Spleen (tissue), 11 donors: ENCODE data around the gene HELT. TPM values are rescaled to one million over a fixed set of nuclear protein-coding genes. Genes with fewer than 3 reads are reported as not detected.

Experiments used
- DNase-seq: peaks from one replicate; pipeline ENCODE4 v3.0.0-alpha.2; 2020
- H3K27ac ChIP-seq, 8 donors: fragments of 200-600 bp; sonication (generic) in 7 of 8; 1 replicate in 4 of 8; 2 replicates in 4 of 8; pipeline versions ENCODE4 v1.5.0 to v1.8.0; 2016 to 2021; ENCODE audit warnings: inconsistent platforms in 4 of 8, mild to moderate bottlenecking in 4 of 8, moderate library complexity in 1 of 8
- H3K27me3 ChIP-seq, 7 donors: fragments of 200-600 bp; sonication (generic) in 6 of 7; replicated peaks in 1 of 7; 1 replicate in 4 of 7; 2 replicates in 3 of 7; pipeline versions ENCODE4 v1.5.0 to v1.8.0; 2016 to 2021; ENCODE audit warnings: inconsistent platforms in 3 of 7, mild to moderate bottlenecking in 1 of 7
- H3K36me3 ChIP-seq, 6 donors: fragments of 200-600 bp; sonication (generic) in 5 of 6; 1 replicate in 4 of 6; 2 replicates in 2 of 6; pipeline versions ENCODE4 v1.5.0 to v1.8.0; 2016 to 2021; ENCODE audit warnings: inconsistent platforms in 2 of 6
- H3K4me1 ChIP-seq, 6 donors: fragments of 200-600 bp; sonication (generic) in 5 of 6; 1 replicate in 3 of 6; 2 replicates in 3 of 6; pipeline versions ENCODE4 v1.5.0 to v1.8.0; 2016 to 2021; ENCODE audit warnings: inconsistent platforms in 3 of 6
- H3K4me3 ChIP-seq, 8 donors: fragments of 200-600 bp; sonication (generic) in 7 of 8; 1 replicate in 4 of 8; 2 replicates in 4 of 8; pipeline versions ENCODE4 v1.5.0 to v1.8.0; 2016 to 2021; ENCODE audit warnings: inconsistent platforms in 4 of 8, mild to moderate bottlenecking in 4 of 8, moderate library complexity in 2 of 8
- H3K9me3 ChIP-seq, 8 donors: fragments of 200-600 bp; sonication (generic) in 7 of 8; 1 replicate in 4 of 8; 2 replicates in 4 of 8; pipeline versions ENCODE4 v1.5.0 to v1.8.0; 2016 to 2021; ENCODE audit warnings: inconsistent platforms in 4 of 8
- CTCF ChIP-seq, 11 experiments: fragments of 200-600 bp in 7 of 11; fragments of 450-650 bp in 4 of 11; sonication (generic) in 4 of 11; IDR thresholded peaks in 8 of 11; conservative IDR thresholded peaks in 3 of 11; 1 replicate in 7 of 11; 2 replicates in 4 of 11; pipeline versions ENCODE4 v1.4.0 to v1.8.0; 2016 to 2021; ENCODE audit warnings: antibody characterized with exemption in 11 of 11, inconsistent platforms in 4 of 11, mild to moderate bottlenecking in 1 of 11
- POLR2A ChIP-seq, 3 donors: fragments of 450-650 bp; IDR thresholded peaks; one replicate each; pipeline ENCODE4 v1.5.1; 2017; ENCODE audit warnings: antibody characterized with exemption in 3 of 3, mild to moderate bottlenecking in 1 of 3
- POLR2AphosphoS5 ChIP-seq, 3 donors: sonication (generic); formaldehyde crosslinking; IDR thresholded peaks; one replicate each; pipeline ENCODE4 v1.5.1; 2017; ENCODE audit warnings: antibody characterized with exemption in 3 of 3
- WGBS, 5 donors: extraction: QIAGEN DNeasy Blood & Tissue Kit in 3 of 5; methylation state at CpG; one replicate each; pipeline versions ENCODE4 v1.1.5 to v1.1.7; 2013 to 2018; 5-methylcytosine and 5-hydroxymethylcytosine counted together
- intact Hi-C: fragments of 100-400 bp; cut with DNase I; formaldehyde crosslinking; loops from one replicate; pipeline ENCODE4 v1.15.0; 2023; ENCODE audit warnings: low total_unique reads
- polyA plus RNA-seq, 3 donors: library from polyadenylated mRNA; stranded (reverse); fragments of 200-250 nt; gene quantifications; one replicate each; pipeline ENCODE4 v1.2.1, GENCODE V29; 2013
- total RNA-seq, 7 donors: library from RNA; depleted of rRNA in 3 of 7; stranded (reverse); fragments of >200 nt in 3 of 7; fragmentation: NEBNext Ultra II Directional in 4 of 7; extraction: Animal tissue kit (Norgen Biotek cat#: 25700) in 4 of 7; gene quantifications; one replicate each; pipeline versions ENCODE4 v1.1.0 to v1.2.1, GENCODE V29; 2016 to 2021
- donor health status: healthy with polysubstance abuse.
- donor health status: DM: no; HTN: no; CAD: no; lungs with moderate emphysema.
- donor health status: DM: no; HTN: no; CAD: no.
- donor health status: Bipolar disorder and iron deficiency.
- donor health status: healthy.
- donor health status: DM: no; HTN: no; CAD: no.
- donor health status: DM: yes; HTN: yes; CAD: no.

HELT gene
- total and polyA plus RNA-seq, 10 donors: 0.20 to 0.26 TPM; not detected in 8

GRCh38 chr4:185013417-185014125, 4.7 kb upstream of the HELT start:
- Histone ChIP-seq H3K9me3 (no peaks in the 10 kb centered on the region), H3K27ac (no peak overlapping the region), H3K27me3 (peaks cover 9 to 100% (median 65%) of the 10 kb centered on the region in 7 donors), H3K4me3 (no peak overlapping the region), H3K36me3 (no peaks in the 10 kb centered on the region), H3K4me1 (peaks cover 0 to 34% (median 19%) of the 10 kb centered on the region in 6 donors)
- intact Hi-C loops: no loop called here
- DNase-seq: no peak
- TF ChIP-seq POLR2A (IDR thresholded peaks at IDR 0.05) (no peak), POLR2AphosphoS5 (IDR thresholded peaks at IDR 0.05) (no peak), CTCF (IDR thresholded peaks at IDR 0.05 in 8 of 11, conservative IDR thresholded peaks at IDR 0.05 in 3 of 11) (no peak)
- 31 to 46% (median 36%) methylated on average over 15 to 16 of the region's 16 CpGs for WGBS, 5 donors

- WGBS, 5 donors: 54 to 71% (median 56%) methylated on average over 5 of the region's 5 CpGs
- Histone ChIP-seq H3K27ac (no peak overlapping the region), H3K4me1 (peaks cover 2 to 50% (median 33%) of the 10 kb centered on the region in 6 donors), H3K4me3 (no peak overlapping the region), H3K36me3 (no peaks in the 10 kb centered on the region), H3K9me3 (no peaks in the 10 kb centered on the region), H3K27me3 (peaks cover 10 to 100% (median 80%) of the 10 kb centered on the region in 7 donors)
- intact Hi-C loops: no loop called here
- TF ChIP-seq POLR2A (IDR thresholded peaks at IDR 0.05) (no peak), CTCF (IDR thresholded peaks at IDR 0.05 in 8 of 11, conservative IDR thresholded peaks at IDR 0.05 in 3 of 11) (no peak), POLR2AphosphoS5 (IDR thresholded peaks at IDR 0.05) (no peak)
- DNase-seq: no peak
Observed at GRCh38 chr4:185015108-185015507, 3.2 kb upstream of the HELT start.

- H3K9me3 ChIP-seq: no peaks in the 10 kb centered on the region
- WGBS, 5 donors: 4 to 11% (median 8%) methylated on average over 40 to 47 of the region's 47 CpGs
- TF ChIP-seq CTCF (IDR thresholded peaks at IDR 0.05 in 8 of 11, conservative IDR thresholded peaks at IDR 0.05 in 3 of 11) (no peak), POLR2A (IDR thresholded peaks at IDR 0.05) (no peak), POLR2AphosphoS5 (IDR thresholded peaks at IDR 0.05) (no peak)
- DNase-seq: no peak
- intact Hi-C loops: no loop called here
- no peak overlapping the region for H3K27ac ChIP-seq
- no peak overlapping the region for H3K4me3 ChIP-seq
- peaks cover 13 to 62% (median 45%) of the 10 kb centered on the region in 6 donors for H3K4me1 ChIP-seq
- H3K27me3 ChIP-seq: peaks cover 10 to 100% (median 89%) of the 10 kb centered on the region in 7 donors
- no peaks in the 10 kb centered on the region for H3K36me3 ChIP-seq
Observed at GRCh38 chr4:185016101-185016940, 2.0 kb upstream of the HELT start.
